ENCODE measurements around the gene PSAT1. TPM values are rescaled to one million over a fixed set of nuclear protein-coding genes. Genes with fewer than 3 reads are reported as not detected.
A peak's percentile ranks its signal among the peaks of the same experiment; 100 is the strongest.

PSAT1 gene
- total RNA-seq (2016; rRNA removed; fragmentation: Illumina TruSeq; extraction: Trizol) = 135 and 262 TPM in 2 replicates
- 16.9 and 17.4 TPM in 2 replicates for total RNA-seq (2016; cell fraction: cytosol; rRNA removed; fragmentation: Illumina TruSeq; extraction: Trizol; ENCODE audit: low read depth)
- 134 and 259 TPM in 2 replicates for total RNA-seq (2016; cell fraction: insoluble cytoplasmic fraction; rRNA removed; fragmentation: Illumina TruSeq; extraction: Trizol)
- 55.1 and 59.2 TPM in 2 replicates for total RNA-seq (2016; cell fraction: membrane; rRNA removed; fragmentation: Illumina TruSeq; extraction: Trizol)
- total RNA-seq (2016; cell fraction: nucleus; rRNA removed; fragmentation: Illumina TruSeq; extraction: Trizol) = 92.0 and 102 TPM in 2 replicates
- 197 and 229 TPM in 2 replicates for polyA plus RNA-seq (2011; rRNA removed)
- polyA plus RNA-seq (2011; cell fraction: cytosol; rRNA removed) = 174 and 239 TPM in 2 replicates
- polyA plus RNA-seq (2011; cell fraction: nucleus; rRNA removed) = 53.5 and 69.1 TPM in 2 replicates
- polyA plus RNA-seq (2012) = 252 and 381 TPM in 2 replicates
- polyA plus RNA-seq (2016; cell fraction: cytosol; fragmentation: Illumina TruSeq; extraction: Trizol; ENCODE audit: low read depth) = 23.7 and 24.6 TPM in 2 replicates
- polyA plus RNA-seq (2016; cell fraction: insoluble cytoplasmic fraction; fragmentation: Illumina TruSeq; extraction: Trizol; ENCODE audit: low read depth) = 471 and 492 TPM in 2 replicates
- 65.5 and 69.3 TPM in 2 replicates for polyA plus RNA-seq (2016; cell fraction: membrane; fragmentation: Illumina TruSeq; extraction: Trizol; ENCODE audit: low read depth)
- polyA plus RNA-seq (2016; cell fraction: nucleus; fragmentation: Illumina TruSeq; extraction: Trizol; ENCODE audit: insufficient read depth, low read depth) = 163 TPM in 2 replicates
- polyA minus RNA-seq (2011; rRNA and poly(A)+ RNA removed; ENCODE audit: low replicate concordance) = 98.7 and 239 TPM in 2 replicates
- 170 and 192 TPM in 2 replicates for polyA minus RNA-seq (2011; cell fraction: cytosol; rRNA and poly(A)+ RNA removed)
- polyA minus RNA-seq (2011; cell fraction: nucleus; rRNA and poly(A)+ RNA removed) = 105 and 132 TPM in 2 replicates
- Bru-seq, nascent RNA = percentile 98 among the genes with signal in this experiment
- percentile 99 among the genes with signal in this experiment for BruChase-seq, experiment 1, labeled RNA remaining after a 6-hour chase
- percentile 97 among the genes with signal in this experiment for BruChase-seq, experiment 2, labeled RNA remaining after a 2-hour chase
- long read RNA-seq, experiment 1, transcript PSAT1-202 (9 exons, 2,188 nt) = major isoform, 454 of 533 reads
- long read RNA-seq, experiment 1, transcript PSAT1-201 (8 exons, 1,411 nt) = minor isoform, 23 of 533 reads
- long read RNA-seq, experiment 1, partial matches to known transcripts = 43 of 533 reads
- long read RNA-seq, experiment 1, other reads (novel, unspliced or antisense) = 13 of 533 reads
- long read RNA-seq, experiment 2, transcript PSAT1-201 (8 exons, 1,411 nt) = minor isoform, 22 of 831 reads
- long read RNA-seq, experiment 2, transcript PSAT1-202 (9 exons, 2,188 nt) = major isoform, 344 of 831 reads
- long read RNA-seq, experiment 2, partial matches to known transcripts = 433 of 831 reads
- long read RNA-seq, experiment 2, other reads (novel, unspliced or antisense) = 32 of 831 reads

GRCh38 chr9:78296893-78297671 lies at the start of gene PSAT1:
TSS of gene PSAT1 (plus strand) at chr9:78297125. CDS start at chr9:78297211, 86 bp downstream.
- ChIA-PET POLR2A (interaction anchor here (0.7 to 6.7 kb wide), 26 partner anchors 8 to 1275 kb away, joined by 3 to 114 read pairs (median 5); partner anchors contain the start of genes CEP78 and TLE4), CTCF (ENCODE audit: low intra/inter-chr PET ratio, low total read pairs) (interaction anchor here (1.5 to 2.1 kb wide), 2 partner anchors 19 to 36 kb away, joined by 3 to 5 read pairs; no protein-coding TSS in a partner anchor)
- FAIRE-seq = peak; percentile 66
- H3K4me2 ChIP-seq (ENCODE audit: low read depth, low read length) = peak within 1 kb of the TSS; percentile 97
- peak within 1 kb of the TSS; percentile 97 for H3K27ac ChIP-seq (ENCODE audit: extremely low read length, insufficient read depth, low read length)
- BruUV-seq (replicated peaks) = TSS peak; percentile 37
- H4K20me1 ChIP-seq (ENCODE audit: insufficient read depth, low read length) = peaks cover 23% of the 10 kb centered on the region
- in situ Hi-C loops (cut with HindIII; ENCODE audit: extremely low pct_ligation_motif_present, low pct_unique_long_range_greater_than_20kb) (no loop called here), intact Hi-C loops (cut with micrococcal nuclease; ENCODE audit: unreplicated experiment) (loop anchor here (1.0 to 10.0 kb wide), 4 partner anchors 10 to 262 kb away; partner anchors contain the start of gene GNAQ)
- peak; percentile 94 for ATAC-seq
- no peaks in the 10 kb centered on the region for H3K9me3 ChIP-seq (ENCODE audit: low read length)
- H3K4me3 ChIP-seq (replicated peaks in 1 of 3; ENCODE audit: insufficient read depth in 1 of 3, low read depth in 2 of 3, low read length in 3 of 3) = peak within 1 kb of the TSS; percentile 88 to 95 (median 95)
- H3K79me2 ChIP-seq (ENCODE audit: insufficient read depth, low read length) = peaks cover 50% of the 10 kb centered on the region
- 0% methylated on average over 10 of the region's 76 CpGs for WGBS (ENCODE audit: low lambda C conversion rate)
- peaks cover 3 to 23% of the 10 kb centered on the region in 2 experiments; a peak in 3 of 5 replicates for H3K36me3 ChIP-seq (replicated peaks in 1 of 2; ENCODE audit: control insufficient read depth in 1 of 2, insufficient read depth in 2 of 2, low read length in 2 of 2)
- no peaks in the 10 kb centered on the region; a peak in 2 of 5 replicates for H3K27me3 ChIP-seq (ENCODE audit: control insufficient read depth in 1 of 2, insufficient read depth in 2 of 2, low read length in 2 of 2)
- no peak within 1 kb of the TSS for H2AFZ ChIP-seq (ENCODE audit: low read length)
- H3K4me1 ChIP-seq (ENCODE audit: insufficient read depth, low read length) = peaks cover 75% of the 10 kb centered on the region
- peak within 1 kb of the TSS; percentile 98 for H3K9ac ChIP-seq (ENCODE audit: insufficient read depth, low read depth, low read length)
- DNase-seq (ENCODE audit: low spot score) = peak; percentile 94
- peak; percentile 91 for TF ChIP-seq FOSL2 (CRISPR knock-in tag; IDR thresholded peaks at IDR 0.05)
- TF ChIP-seq MTF2 (CRISPR knock-in tag; IDR thresholded peaks at IDR 0.05; ENCODE audit: borderline replicate concordance) = no peak
- no peak for TF ChIP-seq NONO (IDR thresholded peaks at IDR 0.05)
- peak; percentile 69 for TF ChIP-seq NONO (CRISPR knock-in tag; conservative IDR thresholded peaks at IDR 0.05)
- TF ChIP-seq BRCA1 (CRISPR knock-in tag; IDR thresholded peaks at IDR 0.05) = no peak; the same call in 1 of the 2 replicates
- TF ChIP-seq ZNF576 (CRISPR knock-in tag; IDR thresholded peaks at IDR 0.05) = no peak
- no peak for TF ChIP-seq PRMT3 (CRISPR knock-in tag; IDR thresholded peaks at IDR 0.05; ENCODE audit: borderline replicate concordance, low read depth)
- peak; percentile 94; the same call in 1 of the 2 replicates for TF ChIP-seq ZNF446 (CRISPR knock-in tag; IDR thresholded peaks at IDR 0.05)
- no peak; the same call in 1 of the 2 replicates for TF ChIP-seq HCFC1 (IDR thresholded peaks at IDR 0.05; ENCODE audit: low read depth, low read length)
- TF ChIP-seq NRL (CRISPR knock-in tag; IDR thresholded peaks at IDR 0.05; ENCODE audit: borderline replicate concordance) = peak; percentile 91
- no peak for TF ChIP-seq FOXP1 (IDR thresholded peaks at IDR 0.05)
- no peak for TF ChIP-seq FOXP1 (CRISPR knock-in tag; IDR thresholded peaks at IDR 0.05)
- TF ChIP-seq KDM6A (CRISPR knock-in tag; IDR thresholded peaks at IDR 0.05; ENCODE audit: low read depth) = no peak
- TF ChIP-seq MXI1 (IDR thresholded peaks at IDR 0.05; ENCODE audit: borderline replicate concordance, low read depth, low read length) = no peak; the same call in 2 of the 3 replicates
- no peak for TF ChIP-seq THYN1 (CRISPR knock-in tag; IDR thresholded peaks at IDR 0.05; ENCODE audit: borderline replicate concordance, low read depth)
- TF ChIP-seq, protein P1, sequence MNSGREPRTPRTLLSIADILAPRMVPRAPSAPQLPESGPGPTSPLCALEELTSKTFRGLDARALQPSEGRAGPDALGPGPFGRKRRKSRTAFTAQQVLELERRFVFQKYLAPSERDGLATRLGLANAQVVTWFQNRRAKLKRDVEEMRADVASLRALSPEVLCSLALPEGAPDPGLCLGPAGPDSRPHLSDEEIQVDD (CRISPR knock-in tag; IDR thresholded peaks at IDR 0.05; ENCODE audit: borderline replicate concordance) = no peak
- peak; percentile 15; the same call in 1 of the 2 replicates for TF ChIP-seq ZNF205 (CRISPR knock-in tag; IDR thresholded peaks at IDR 0.05)
- no peak; the same call in 1 of the 2 replicates for TF ChIP-seq ELF1 (CRISPR knock-in tag; IDR thresholded peaks at IDR 0.05)

Data from HepG2 (cell line).